SH-SY5Y (cell line): ENCODE data around the gene FCRL1.

ENCODE experiments used
- GATA2 ChIP-seq: IDR thresholded peaks from 2 replicates; pipeline ENCODE4 v1.6.1; 2011; ENCODE audit warnings: mild to moderate bottlenecking, low read depth, low read length
- GATA3 ChIP-seq: IDR thresholded peaks from 2 replicates; pipeline ENCODE4 v1.6.1; 2011; ENCODE audit warnings: low read depth, mild to moderate bottlenecking, low read length, moderate library complexity

GRCh38 chr1:157751283-157751682 is 68.6 kb downstream of the FCRL1 start:
- TF ChIP-seq GATA2 (no peak), GATA3 (no peak)
